ENCODE results near the gene NOMO2. TPM values are rescaled to one million over a fixed set of nuclear protein-coding genes. Genes with fewer than 3 reads are reported as not detected.
"Not testable (repeated sequence)": the region's sequence is repeated elsewhere in the genome, so short reads cannot be mapped to it uniquely, and the experiment has no call there.

NOMO2 gene
- total and polyA plus RNA-seq, 2 donors, result 60.3 to 64.2 TPM

GRCh38 chr16:18586560-18587540, 25.0 kb upstream of the NOMO2 start:
- not testable (repeated sequence) for H3K4me3 ChIP-seq (ENCODE audit: low read depth, low read length); H3K4me1 ChIP-seq (ENCODE audit: insufficient read depth); DNase-seq (ENCODE audit: extremely low spot score); H3K27ac ChIP-seq (ENCODE audit: low read depth); H3K36me3 ChIP-seq (ENCODE audit: insufficient read depth)
- 70% methylated on average over 5 of the region's 5 CpGs for WGBS

- not testable (repeated sequence) for H3K4me1 ChIP-seq (ENCODE audit: insufficient read depth); H3K27ac ChIP-seq (ENCODE audit: low read depth); H3K36me3 ChIP-seq (ENCODE audit: insufficient read depth); H3K4me3 ChIP-seq (ENCODE audit: low read depth, low read length); DNase-seq (ENCODE audit: extremely low spot score)
- 91% methylated on average over 9 of the region's 10 CpGs for WGBS
These were observed 23.9 kb upstream of the NOMO2 start for GRCh38 chr16:18585789-18586188.

GRCh38 chr16:18582902-18583301, 21.0 kb upstream of the NOMO2 start:
- Histone ChIP-seq H3K36me3 (ENCODE audit: insufficient read depth) (no peaks in the 10 kb centered on the region), H3K4me3 (ENCODE audit: low read depth, low read length) (no peak overlapping the region), H3K27ac (ENCODE audit: low read depth) (no peak overlapping the region), H3K4me1 (ENCODE audit: insufficient read depth) (no peaks in the 10 kb centered on the region)
- DNase-seq (ENCODE audit: extremely low spot score), result no peak
- 89% methylated on average over 1 of the region's 1 CpG for WGBS

GRCh38 chr16:18580396-18580795, 18.5 kb upstream of the NOMO2 start:
- not testable (repeated sequence) for DNase-seq (ENCODE audit: extremely low spot score); H3K4me1 ChIP-seq (ENCODE audit: insufficient read depth); H3K27ac ChIP-seq (ENCODE audit: low read depth); H3K36me3 ChIP-seq (ENCODE audit: insufficient read depth); H3K4me3 ChIP-seq (ENCODE audit: low read depth, low read length)
- 78% methylated on average over 3 of the region's 5 CpGs for WGBS

GRCh38 chr16:18579261-18579660, 17.4 kb upstream of the NOMO2 start:
- DNase-seq (ENCODE audit: extremely low spot score); H3K4me1 ChIP-seq (ENCODE audit: insufficient read depth); H3K36me3 ChIP-seq (ENCODE audit: insufficient read depth); H3K4me3 ChIP-seq (ENCODE audit: low read depth, low read length); H3K27ac ChIP-seq (ENCODE audit: low read depth): not testable (repeated sequence)
- WGBS, result 92% methylated on average over 2 of the region's 2 CpGs

GRCh38 chr16:18577942-18578341, 16.0 kb upstream of the NOMO2 start:
- not testable (repeated sequence) for H3K36me3 ChIP-seq (ENCODE audit: insufficient read depth); H3K4me1 ChIP-seq (ENCODE audit: insufficient read depth); H3K4me3 ChIP-seq (ENCODE audit: low read depth, low read length); DNase-seq (ENCODE audit: extremely low spot score); H3K27ac ChIP-seq (ENCODE audit: low read depth)
- 96% methylated on average over 1 of the region's 1 CpG for WGBS

GRCh38 chr16:18575945-18576344, 14.0 kb upstream of the NOMO2 start:
- not testable (repeated sequence) for H3K4me1 ChIP-seq (ENCODE audit: insufficient read depth); H3K27ac ChIP-seq (ENCODE audit: low read depth); DNase-seq (ENCODE audit: extremely low spot score); H3K4me3 ChIP-seq (ENCODE audit: low read depth, low read length); H3K36me3 ChIP-seq (ENCODE audit: insufficient read depth)
- WGBS, result 77% methylated on average over 2 of the region's 2 CpGs

GRCh38 chr16:18575298-18575917, 13.5 kb upstream of the NOMO2 start:
- not testable (repeated sequence) for H3K4me3 ChIP-seq (ENCODE audit: low read depth, low read length); DNase-seq (ENCODE audit: extremely low spot score)
- WGBS, result 87% methylated on average over 9 of the region's 13 CpGs

GRCh38 chr16:18573887-18574286, 12.0 kb upstream of the NOMO2 start:
- not testable (repeated sequence) for DNase-seq (ENCODE audit: extremely low spot score); H3K4me3 ChIP-seq (ENCODE audit: low read depth, low read length); H3K4me1 ChIP-seq (ENCODE audit: insufficient read depth); H3K36me3 ChIP-seq (ENCODE audit: insufficient read depth); H3K27ac ChIP-seq (ENCODE audit: low read depth)
- 91% methylated on average over 3 of the region's 7 CpGs for WGBS

More at GRCh38 chr16:18575298-18575917, 13.5 kb upstream of the NOMO2 start:
- H3K4me1 ChIP-seq (ENCODE audit: insufficient read depth); H3K36me3 ChIP-seq (ENCODE audit: insufficient read depth); H3K27ac ChIP-seq (ENCODE audit: low read depth): not testable (repeated sequence)

GRCh38 chr16:18572973-18573372, 11.1 kb upstream of the NOMO2 start:
- WGBS, result 93% methylated on average over 7 of the region's 8 CpGs
- not testable (repeated sequence) for H3K36me3 ChIP-seq (ENCODE audit: insufficient read depth); DNase-seq (ENCODE audit: extremely low spot score); H3K27ac ChIP-seq (ENCODE audit: low read depth); H3K4me1 ChIP-seq (ENCODE audit: insufficient read depth); H3K4me3 ChIP-seq (ENCODE audit: low read depth, low read length)

GRCh38 chr16:18571307-18571850, 9.5 kb upstream of the NOMO2 start:
- not testable (repeated sequence) for H3K36me3 ChIP-seq (ENCODE audit: insufficient read depth); H3K4me1 ChIP-seq (ENCODE audit: insufficient read depth); DNase-seq (ENCODE audit: extremely low spot score); H3K4me3 ChIP-seq (ENCODE audit: low read depth, low read length); H3K27ac ChIP-seq (ENCODE audit: low read depth)
- WGBS, result 11% methylated on average over 8 of the region's 13 CpGs

- not testable (repeated sequence) for DNase-seq (ENCODE audit: extremely low spot score); H3K27ac ChIP-seq (ENCODE audit: low read depth); H3K4me1 ChIP-seq (ENCODE audit: insufficient read depth); H3K4me3 ChIP-seq (ENCODE audit: low read depth, low read length); H3K36me3 ChIP-seq (ENCODE audit: insufficient read depth)
- WGBS, result 13% methylated on average over 36 of the region's 46 CpGs
These were observed 8.8 kb upstream of the NOMO2 start for GRCh38 chr16:18570529-18571306.
